MM.1S (cell line): ENCODE results near the gene MXI1.
"Not testable (repeated sequence)": the region's sequence is repeated elsewhere in the genome, so short reads cannot be mapped to it uniquely, and the experiment has no call there.

ENCODE experiments used
- DNase-seq: peaks from one replicate; pipeline ENCODE4 v3.0.0-alpha.2; 2015
- H2AFZ ChIP-seq: fragments of 300-600 bp; sonication (generic); 2 replicates; pipeline ENCODE4 v1.6.0; 2016; ENCODE audit warnings: antibody characterized with exemption, low read length
- H3F3A ChIP-seq: fragments of 300-600 bp; sonication (generic); 2 replicates; pipeline ENCODE4 v1.6.1; 2016; ENCODE audit warnings: mild to moderate bottlenecking, antibody characterized with exemption, low read length, moderate library complexity, mixed read lengths; ENCODE audit not compliant: insufficient read depth
- H3K27ac ChIP-seq: fragments of 300-600 bp; sonication (generic); 2 replicates; pipeline ENCODE4 v1.5.1; 2016; ENCODE audit warnings: mild to moderate bottlenecking, low read length
- H3K27me3 ChIP-seq: fragments of 300-600 bp; sonication (generic); replicated peaks from 2 replicates; pipeline ENCODE4 v1.6.0; 2016; ENCODE audit warnings: low read length; ENCODE audit not compliant: insufficient read depth
- H3K36me3 ChIP-seq: fragments of 300-600 bp; sonication (generic); replicated peaks from 2 replicates; pipeline ENCODE4 v1.6.1; 2016; ENCODE audit warnings: mild to moderate bottlenecking, low read length, mixed read lengths; ENCODE audit not compliant: insufficient read depth
- H3K4me1 ChIP-seq: fragments of 300-600 bp; sonication (generic); 2 replicates; pipeline ENCODE4 v1.6.1; 2016; ENCODE audit warnings: low read length, mixed read lengths
- H3K4me2 ChIP-seq: fragments of 300-600 bp; sonication (generic); 2 replicates; pipeline ENCODE4 v1.6.0; 2016; ENCODE audit warnings: low read depth, low read length
- H3K4me3 ChIP-seq: fragments of 300-600 bp; sonication (generic); 2 replicates; pipeline ENCODE4 v1.5.1; 2016; ENCODE audit warnings: low read length, mixed read lengths
- H3K79me2 ChIP-seq: fragments of 300-600 bp; sonication (generic); 2 replicates; pipeline ENCODE4 v1.6.1; 2016; ENCODE audit warnings: mixed run types, low read length, mixed read lengths
- H3K9ac ChIP-seq: fragments of 300-600 bp; sonication (generic); 2 replicates; pipeline ENCODE4 v1.6.1; 2016; ENCODE audit warnings: low read length, mixed read lengths
- H3K9me2 ChIP-seq: fragments of 300-600 bp; sonication (generic); replicated peaks from 2 replicates; pipeline ENCODE4 v1.6.1; 2016; ENCODE audit warnings: mild to moderate bottlenecking, low read length, mixed read lengths; ENCODE audit not compliant: insufficient read depth
- H3K9me3 ChIP-seq: fragments of 300-600 bp; sonication (generic); replicated peaks from 2 replicates; pipeline ENCODE4 v1.6.1; 2016; ENCODE audit warnings: mild to moderate bottlenecking, low read length, mixed read lengths; ENCODE audit not compliant: insufficient read depth
- H4K20me1 ChIP-seq: fragments of 300-600 bp; sonication (generic); 2 replicates; pipeline ENCODE4 v1.6.1; 2016; ENCODE audit warnings: mild to moderate bottlenecking, low read length, moderate library complexity, mixed read lengths; ENCODE audit not compliant: insufficient read depth
- EZH2 ChIP-seq: fragments of 300-600 bp; sonication (generic); optimal IDR thresholded peaks from 2 replicates; pipeline ENCODE3; 2017; ENCODE audit warnings: low read depth, mild to moderate bottlenecking, antibody characterized with exemption, low read length, mixed read lengths
- EZH2phosphoT487 ChIP-seq: fragments of 300-600 bp; sonication (generic); IDR thresholded peaks from 2 replicates; pipeline ENCODE4 v1.6.1; 2018; ENCODE audit warnings: antibody characterized with exemption, low read length
- TF ChIP-seq, protein P1 (sequence below): fragments of 300-600 bp; sonication (generic); IDR thresholded peaks from 2 replicates; pipeline ENCODE4 v1.5.1; 2016; ENCODE audit warnings: antibody characterized with exemption, low read length, mixed read lengths

The MXI1 gene

DNA sequence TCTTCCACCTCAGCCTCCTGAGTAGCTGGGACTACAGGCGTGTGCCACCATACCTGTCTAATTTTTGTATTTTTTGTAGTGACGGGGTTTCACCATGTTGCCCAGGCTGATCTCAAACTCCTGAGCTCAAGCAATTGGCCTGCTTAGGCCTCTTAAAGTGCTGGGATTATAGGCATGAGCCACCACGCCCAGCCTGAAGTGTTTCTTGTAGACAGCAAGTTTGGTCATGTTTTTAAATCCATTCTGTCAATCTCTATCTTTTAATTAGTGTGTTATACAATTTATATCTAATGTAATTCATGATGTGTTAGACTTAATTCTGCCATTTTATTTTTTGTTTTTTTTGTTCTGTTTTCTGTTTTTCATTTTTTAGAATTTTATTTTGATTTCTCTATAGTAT, 17.2 kb upstream of the MXI1 start:
- no peaks in the 10 kb centered on the region for H3K36me3 ChIP-seq
- H3F3A ChIP-seq, result no peaks in the 10 kb centered on the region
- H3K9me3 ChIP-seq, result no peaks in the 10 kb centered on the region
- no peak overlapping the region for H3K4me2 ChIP-seq
- no peaks in the 10 kb centered on the region for H4K20me1 ChIP-seq
- no peak for TF ChIP-seq EZH2
- no peak for TF ChIP-seq EZH2phosphoT487
- TF ChIP-seq, protein P1, sequence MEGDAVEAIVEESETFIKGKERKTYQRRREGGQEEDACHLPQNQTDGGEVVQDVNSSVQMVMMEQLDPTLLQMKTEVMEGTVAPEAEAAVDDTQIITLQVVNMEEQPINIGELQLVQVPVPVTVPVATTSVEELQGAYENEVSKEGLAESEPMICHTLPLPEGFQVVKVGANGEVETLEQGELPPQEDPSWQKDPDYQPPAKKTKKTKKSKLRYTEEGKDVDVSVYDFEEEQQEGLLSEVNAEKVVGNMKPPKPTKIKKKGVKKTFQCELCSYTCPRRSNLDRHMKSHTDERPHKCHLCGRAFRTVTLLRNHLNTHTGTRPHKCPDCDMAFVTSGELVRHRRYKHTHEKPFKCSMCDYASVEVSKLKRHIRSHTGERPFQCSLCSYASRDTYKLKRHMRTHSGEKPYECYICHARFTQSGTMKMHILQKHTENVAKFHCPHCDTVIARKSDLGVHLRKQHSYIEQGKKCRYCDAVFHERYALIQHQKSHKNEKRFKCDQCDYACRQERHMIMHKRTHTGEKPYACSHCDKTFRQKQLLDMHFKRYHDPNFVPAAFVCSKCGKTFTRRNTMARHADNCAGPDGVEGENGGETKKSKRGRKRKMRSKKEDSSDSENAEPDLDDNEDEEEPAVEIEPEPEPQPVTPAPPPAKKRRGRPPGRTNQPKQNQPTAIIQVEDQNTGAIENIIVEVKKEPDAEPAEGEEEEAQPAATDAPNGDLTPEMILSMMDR, result no peak
- H2AFZ ChIP-seq, result no peak overlapping the region
- DNase-seq, result no peak
- H3K79me2 ChIP-seq, result no peaks in the 10 kb centered on the region
- no peaks in the 10 kb centered on the region for H3K4me1 ChIP-seq
- H3K27me3 ChIP-seq, result no peaks in the 10 kb centered on the region
- no peak overlapping the region for H3K27ac ChIP-seq
- no peaks in the 10 kb centered on the region for H3K9me2 ChIP-seq
- H3K4me3 ChIP-seq, result no peak overlapping the region
- no peak overlapping the region for H3K9ac ChIP-seq

DNA sequence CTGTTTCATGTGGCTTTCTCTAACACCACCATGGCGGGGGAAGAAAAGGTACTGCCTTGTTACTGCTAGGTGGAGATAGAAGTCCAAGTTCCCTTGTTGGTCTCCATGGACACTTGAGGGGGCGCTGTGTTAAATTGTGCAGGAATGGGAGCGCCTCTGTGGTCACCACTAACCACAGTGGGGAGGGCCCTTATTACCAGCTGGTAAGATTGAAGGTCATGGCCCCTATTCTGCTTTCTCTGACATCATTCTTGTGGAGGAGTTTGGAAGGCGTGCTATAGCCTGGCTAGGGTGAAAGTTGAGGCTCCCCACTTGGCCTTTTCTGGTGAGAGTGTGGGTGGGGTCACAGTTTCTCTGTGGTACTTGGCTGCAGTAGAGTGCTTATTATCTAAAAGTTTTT, 14.9 kb upstream of the MXI1 start:
- no peaks in the 10 kb centered on the region for H3K79me2 ChIP-seq
- H3F3A ChIP-seq, result no peaks in the 10 kb centered on the region
- no peak overlapping the region for H3K4me2 ChIP-seq
- H3K4me1 ChIP-seq, result no peaks in the 10 kb centered on the region
- no peak overlapping the region for H3K27ac ChIP-seq
- no peaks in the 10 kb centered on the region for H4K20me1 ChIP-seq
- TF ChIP-seq EZH2, result no peak
- TF ChIP-seq, protein P1, result peak; percentile 14; the same call in 1 of the 2 replicates
- no peak overlapping the region for H2AFZ ChIP-seq
- H3K9ac ChIP-seq, result no peak overlapping the region
- no peaks in the 10 kb centered on the region for H3K9me3 ChIP-seq
- no peaks in the 10 kb centered on the region for H3K9me2 ChIP-seq
- no peak overlapping the region for H3K4me3 ChIP-seq
- H3K27me3 ChIP-seq, result no peaks in the 10 kb centered on the region
- DNase-seq, result peak; percentile 17
- H3K36me3 ChIP-seq, result no peaks in the 10 kb centered on the region

DNA sequence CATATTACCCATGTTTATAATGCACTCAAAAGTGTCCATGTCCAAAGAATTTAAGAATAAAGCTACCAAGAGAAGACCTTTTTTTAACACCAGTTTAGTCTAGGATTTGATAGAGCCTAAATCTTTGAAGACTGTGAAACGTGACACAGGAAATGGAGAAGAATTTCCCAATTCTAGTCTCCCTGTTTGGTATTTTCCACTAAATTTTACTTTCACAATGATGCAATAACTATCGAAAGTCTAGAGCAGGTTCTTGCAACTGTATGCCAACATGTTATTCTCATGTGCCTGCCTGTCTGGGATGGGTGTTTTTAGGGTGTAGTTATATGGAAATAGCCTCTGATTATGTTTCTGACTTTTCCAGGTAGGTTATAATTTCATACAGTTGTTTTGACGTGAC, 6.9 kb upstream of the MXI1 start:
- no peaks in the 10 kb centered on the region for H3K36me3 ChIP-seq
- no peak overlapping the region for H3K9ac ChIP-seq
- no peaks in the 10 kb centered on the region for H3F3A ChIP-seq
- TF ChIP-seq EZH2, result no peak
- no peak overlapping the region for H3K4me3 ChIP-seq
- H3K9me3 ChIP-seq, result no peaks in the 10 kb centered on the region
- H3K27ac ChIP-seq, result no peak overlapping the region
- no peaks in the 10 kb centered on the region for H4K20me1 ChIP-seq
- no peaks in the 10 kb centered on the region for H3K27me3 ChIP-seq
- no peak for DNase-seq
- H2AFZ ChIP-seq, result no peak overlapping the region
- no peaks in the 10 kb centered on the region for H3K9me2 ChIP-seq
- H3K4me1 ChIP-seq, result no peaks in the 10 kb centered on the region
- H3K4me2 ChIP-seq, result no peak overlapping the region
- no peaks in the 10 kb centered on the region for H3K79me2 ChIP-seq

DNA sequence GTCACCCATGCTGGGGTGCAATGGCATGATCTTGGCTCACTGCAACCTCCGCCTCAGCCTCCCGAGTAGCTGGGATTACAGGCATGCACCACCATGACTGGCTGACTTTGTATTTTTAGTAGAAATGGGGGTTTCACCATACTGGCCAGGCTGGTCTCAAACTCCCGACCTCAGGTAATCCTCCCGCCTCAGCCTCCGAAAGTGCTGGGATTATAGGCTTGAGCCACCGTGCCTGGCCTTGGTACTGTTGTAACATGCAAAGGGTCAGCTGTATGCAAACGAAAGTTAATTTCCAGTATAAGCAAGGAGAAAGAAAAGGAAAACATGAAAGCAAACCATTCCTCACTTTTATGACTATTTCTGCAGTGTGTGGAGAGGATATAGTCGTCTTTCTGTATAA, 6.4 kb upstream of the MXI1 start:
- DNase-seq, H3K27me3 ChIP-seq, H3F3A ChIP-seq, H3K4me3 ChIP-seq, H2AFZ ChIP-seq, H3K79me2 ChIP-seq, H3K36me3 ChIP-seq, H3K9ac ChIP-seq, H3K9me2 ChIP-seq, H3K9me3 ChIP-seq, H3K27ac ChIP-seq, H3K4me1 ChIP-seq, H4K20me1 ChIP-seq, H3K4me2 ChIP-seq: not testable (repeated sequence)
